GM18951 (cell line): Measurements from ENCODE around the gene SPHK1.

ENCODE experiments used
- POLR2A ChIP-seq: IDR thresholded peaks from 4 replicates; pipeline ENCODE4 v1.6.1; 2011; ENCODE audit warnings: mild to moderate bottlenecking; ENCODE audit not compliant: insufficient read length, insufficient read depth; ENCODE audit errors: extremely low read depth
- in situ Hi-C: fragments of 300-500 bp; cut with MboI; formaldehyde crosslinking; loops from one replicate; pipeline ENCODE4 v1.12.0; 2022; ENCODE audit warnings: low sequenced_read_pairs, mixed read lengths, inconsistent platforms; ENCODE audit not compliant: unreplicated experiment

The SPHK1 gene

DNA sequence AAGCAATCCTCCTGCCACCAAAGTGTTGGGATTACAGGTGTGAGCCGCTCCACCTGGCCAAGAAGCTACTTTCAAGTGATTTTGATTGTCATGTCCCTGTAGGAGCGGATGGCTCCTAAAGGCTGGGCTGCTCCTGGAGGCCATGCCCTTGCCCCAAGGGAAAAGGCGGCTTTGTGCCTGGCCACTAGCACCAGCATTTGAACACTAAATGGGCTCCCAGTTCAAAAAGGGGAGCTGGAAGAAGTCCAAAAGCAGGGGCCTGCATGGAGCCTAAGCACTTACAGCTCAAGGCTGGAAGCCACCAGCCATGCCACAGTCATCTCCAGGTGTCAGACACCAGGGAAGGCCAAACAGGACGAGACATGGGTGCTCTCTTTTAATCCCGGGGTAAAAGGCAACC lies 26.8 kb downstream of the SPHK1 start:
- in situ Hi-C loops: no loop called here
- no peak for TF ChIP-seq POLR2A

DNA sequence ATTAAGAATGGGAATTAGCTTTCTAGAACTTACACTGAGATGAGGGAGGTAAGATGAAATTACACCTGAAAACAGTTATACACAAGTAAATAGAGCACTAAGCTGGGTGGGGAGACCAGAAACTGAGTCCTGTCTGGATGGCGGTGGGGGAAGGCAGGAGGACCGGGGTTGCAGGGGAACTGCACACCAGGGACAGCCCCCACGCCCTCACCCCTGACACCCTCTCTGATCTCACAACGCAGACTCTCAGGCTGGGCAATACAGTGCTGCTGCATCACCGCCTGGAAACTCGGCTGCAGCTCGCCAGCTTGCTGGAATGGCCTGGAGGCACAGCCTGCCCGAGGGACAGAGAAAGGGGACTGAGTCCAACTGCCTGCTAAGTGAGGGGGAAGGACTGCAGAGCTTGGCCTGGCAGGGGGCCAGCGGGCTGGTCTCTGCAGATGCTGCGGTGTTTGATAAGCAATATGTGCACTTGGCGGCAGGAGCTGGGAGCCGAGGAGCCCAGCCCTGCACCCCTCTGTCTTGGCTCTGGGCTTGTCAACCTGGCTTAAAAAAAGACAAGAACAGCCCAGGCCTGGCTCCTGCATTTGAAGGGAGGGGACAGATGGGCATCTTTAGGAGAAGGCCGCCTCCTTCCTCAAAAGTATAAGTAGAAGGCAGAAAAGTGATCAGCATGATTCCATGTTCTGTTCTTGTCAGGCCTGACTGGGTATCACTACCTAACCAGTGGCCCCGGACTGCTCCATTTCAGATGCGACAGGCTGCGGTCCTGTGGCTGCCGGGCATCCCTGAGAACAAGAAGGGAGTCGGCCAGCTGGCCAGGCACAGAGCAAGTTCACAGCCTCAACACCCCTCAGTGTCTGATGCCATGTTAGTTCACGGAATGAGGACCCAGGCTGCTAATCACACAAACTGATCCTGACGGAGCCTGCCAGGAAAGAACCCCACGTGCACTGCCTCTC lies 30.2 kb downstream of the SPHK1 start:
- in situ Hi-C loops: no loop called here
- TF ChIP-seq POLR2A: no peak

DNA sequence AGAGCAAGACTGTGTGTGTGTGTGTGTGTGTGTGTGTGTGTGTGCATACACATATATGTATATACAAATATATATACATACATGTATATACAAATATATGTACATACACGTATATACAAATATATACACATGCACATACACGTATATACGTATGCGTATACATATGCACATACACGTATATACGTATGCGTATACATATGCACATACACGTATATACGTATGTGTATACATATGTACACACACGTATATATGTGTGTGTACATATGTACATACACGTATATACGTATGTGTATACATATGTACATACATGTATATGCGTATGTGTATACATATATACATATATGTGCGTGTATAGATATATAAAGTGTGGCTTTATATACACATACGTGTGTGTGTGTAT lies 31.4 kb downstream of the SPHK1 start:
- in situ Hi-C loops: no loop called here
- TF ChIP-seq POLR2A: no peak

DNA sequence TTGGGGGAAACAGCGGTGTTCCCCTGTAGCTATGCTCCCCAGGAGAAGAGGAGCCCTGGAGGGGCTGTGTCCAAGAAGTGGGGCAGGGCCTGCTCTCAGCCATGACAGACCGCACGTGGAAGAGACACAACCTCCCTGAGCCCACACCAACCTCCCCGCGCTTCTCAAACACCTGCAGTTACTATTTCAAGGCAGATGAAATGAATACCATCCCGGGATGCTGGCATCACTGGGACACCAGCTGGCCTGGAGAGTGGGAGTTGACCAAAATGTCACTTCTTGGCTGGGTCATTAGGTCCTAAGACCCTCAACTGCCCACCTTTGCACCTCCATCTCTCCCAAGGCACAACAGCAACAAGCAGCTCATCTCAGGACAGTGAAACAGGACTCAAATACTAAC lies 32.0 kb downstream of the SPHK1 start:
- in situ Hi-C loops: no loop called here
- no peak for TF ChIP-seq POLR2A

DNA sequence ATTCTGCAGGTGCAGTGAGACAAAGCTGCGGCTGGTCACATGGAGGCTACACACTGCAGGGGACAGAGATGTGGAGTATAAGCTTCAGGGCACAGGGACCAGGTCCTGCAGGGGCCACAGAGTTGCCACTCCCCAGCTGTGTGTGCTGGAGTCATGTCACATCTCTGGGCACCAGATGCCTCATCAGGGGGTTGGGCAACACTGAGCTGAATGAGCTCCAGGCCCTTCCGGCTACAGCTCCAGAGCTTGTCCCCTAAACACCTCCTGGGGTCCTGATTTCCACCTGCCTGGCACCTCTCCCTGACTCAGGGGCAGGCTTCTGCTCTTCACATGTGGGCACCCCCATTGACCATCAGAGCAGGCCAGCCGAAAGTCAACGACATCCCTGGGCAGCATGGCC lies 32.5 kb downstream of the SPHK1 start:
- TF ChIP-seq POLR2A: no peak
- in situ Hi-C loops: no loop called here

DNA sequence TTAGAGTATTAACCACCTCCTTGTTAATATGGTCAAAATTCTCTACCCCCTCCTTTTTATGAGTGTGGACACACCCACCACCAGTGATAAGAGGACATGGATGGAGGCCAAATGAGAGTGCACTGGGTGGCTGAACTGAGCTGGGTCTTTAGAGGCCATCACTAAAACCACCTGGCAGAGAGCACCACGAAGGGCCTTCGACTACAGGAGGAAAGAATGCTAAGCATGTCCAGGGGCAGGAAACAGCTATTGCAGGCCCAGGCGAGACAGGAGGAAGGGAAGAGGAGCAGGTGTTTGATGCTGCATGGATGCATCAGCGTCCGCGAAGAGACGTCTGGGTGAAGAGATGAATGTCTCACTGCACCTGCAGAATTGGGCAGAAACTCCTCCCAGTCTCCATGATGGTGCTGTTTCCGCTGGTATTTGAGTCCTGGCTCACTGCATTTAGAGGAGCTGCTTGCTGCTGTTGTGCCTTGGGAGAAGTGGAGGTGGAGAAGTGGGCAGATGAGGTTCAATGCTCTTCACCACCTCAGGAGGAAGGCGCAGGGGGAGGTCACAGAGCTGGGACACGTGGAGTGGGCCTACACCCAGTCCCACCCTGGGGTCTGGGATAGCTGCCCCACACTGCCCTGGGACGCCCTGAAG lies 33.2 kb downstream of the SPHK1 start:
- in situ Hi-C loops: no loop called here
- TF ChIP-seq POLR2A: no peak

DNA sequence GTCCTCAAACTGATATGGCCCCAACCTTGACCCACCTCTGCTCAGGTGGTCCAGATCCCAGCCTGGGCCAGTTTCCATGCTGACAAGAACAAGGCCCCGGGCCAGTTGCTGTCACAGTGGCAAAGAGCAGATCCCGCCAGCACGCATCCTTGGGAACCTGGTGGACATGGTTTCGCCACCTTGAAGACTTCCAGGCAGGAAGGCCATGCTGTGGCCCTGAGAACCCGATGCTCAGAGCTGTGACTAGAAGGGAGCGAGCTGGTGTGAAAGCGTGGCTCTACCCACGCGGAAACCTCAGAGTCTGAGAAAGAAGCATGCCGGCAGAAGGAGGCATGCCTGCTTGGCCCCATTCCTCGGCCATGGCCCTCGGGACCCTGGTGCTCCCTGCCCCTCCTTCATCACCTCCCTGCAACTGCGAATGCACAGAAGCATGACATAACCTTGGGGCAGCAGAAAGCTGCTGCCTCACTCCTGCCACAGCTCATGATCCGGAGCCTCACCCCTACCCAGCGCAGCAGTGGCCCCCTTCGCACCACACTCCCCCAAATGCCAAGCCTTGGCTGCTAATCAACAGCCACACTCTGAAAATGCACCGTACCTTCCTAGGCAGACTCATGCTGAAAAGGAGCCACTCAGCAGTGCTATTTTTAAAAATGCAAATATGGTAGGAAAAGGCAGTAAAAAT lies 35.3 kb downstream of the SPHK1 start:
- TF ChIP-seq POLR2A: no peak
- in situ Hi-C loops: no loop called here

DNA sequence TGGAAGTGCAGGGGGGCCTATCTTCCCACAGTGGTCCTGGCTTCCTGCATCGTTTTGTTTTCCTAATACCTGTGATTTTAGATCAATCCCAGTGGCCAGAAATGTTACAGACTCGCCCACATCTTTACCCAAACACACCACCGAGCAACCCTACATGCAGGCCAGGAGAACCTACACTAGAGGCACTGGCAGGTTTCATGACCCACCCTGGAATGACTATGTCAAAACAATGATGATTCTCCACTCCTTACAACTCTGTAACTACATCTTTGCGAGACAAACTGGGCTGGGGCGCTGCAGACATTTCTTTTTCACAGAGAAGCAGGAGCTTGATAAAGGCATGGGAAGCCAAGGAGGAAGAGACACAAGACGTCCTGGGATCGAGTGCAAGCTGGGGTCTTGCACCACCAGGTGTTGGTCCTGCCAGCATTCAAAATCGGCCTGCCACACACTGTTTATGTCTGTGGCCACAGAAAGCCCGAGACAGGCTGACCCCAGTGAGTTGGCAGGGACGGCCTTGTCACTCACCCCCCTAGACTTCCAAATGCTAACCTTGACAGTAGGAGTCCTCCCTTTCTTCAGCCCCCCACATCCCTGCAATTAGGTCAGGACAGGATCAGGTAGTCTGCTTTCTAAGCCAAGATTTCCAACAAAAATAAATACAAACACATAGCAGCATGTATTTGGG lies 36.1 kb downstream of the SPHK1 start:
- no peak for TF ChIP-seq POLR2A
- in situ Hi-C loops: no loop called here

DNA sequence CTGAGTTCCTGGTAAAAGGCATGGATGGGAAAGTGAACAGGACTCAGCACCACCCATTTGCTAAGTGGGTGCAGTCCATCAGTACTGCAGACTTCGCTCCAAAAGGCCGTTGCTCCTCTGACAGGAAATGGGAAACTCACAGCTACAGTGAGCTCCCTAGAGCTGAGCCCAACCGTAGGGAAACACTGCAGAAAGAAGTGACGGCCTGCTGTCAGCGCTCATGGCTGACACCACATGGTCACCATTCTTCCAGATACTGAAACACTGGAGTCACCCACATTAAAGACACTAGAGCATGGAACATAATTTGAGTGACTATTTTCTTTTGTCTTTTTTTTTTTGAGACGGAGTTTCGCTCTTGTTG lies 36.6 kb downstream of the SPHK1 start:
- in situ Hi-C loops: no loop called here
- no peak for TF ChIP-seq POLR2A

DNA sequence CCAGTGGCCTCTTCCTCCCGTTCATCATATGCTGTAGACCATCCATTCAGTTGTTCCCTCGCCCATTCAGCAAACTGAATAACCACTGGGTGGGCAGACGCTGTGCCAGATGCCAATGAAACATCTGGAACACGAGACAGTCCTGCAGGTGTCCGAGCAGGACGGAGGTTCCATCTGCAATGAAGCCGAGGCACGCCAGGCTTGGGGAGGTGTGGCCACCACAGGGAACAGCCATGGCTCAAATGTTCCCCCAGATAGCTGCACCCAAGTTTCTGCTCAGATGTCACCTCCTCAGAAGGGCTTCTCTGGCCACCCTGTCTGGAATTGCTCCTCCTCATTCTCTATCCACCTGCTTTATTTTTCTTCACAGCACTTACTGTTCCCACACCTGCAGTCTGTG lies 38.0 kb downstream of the SPHK1 start:
- in situ Hi-C loops: no loop called here
- no peak for TF ChIP-seq POLR2A

DNA sequence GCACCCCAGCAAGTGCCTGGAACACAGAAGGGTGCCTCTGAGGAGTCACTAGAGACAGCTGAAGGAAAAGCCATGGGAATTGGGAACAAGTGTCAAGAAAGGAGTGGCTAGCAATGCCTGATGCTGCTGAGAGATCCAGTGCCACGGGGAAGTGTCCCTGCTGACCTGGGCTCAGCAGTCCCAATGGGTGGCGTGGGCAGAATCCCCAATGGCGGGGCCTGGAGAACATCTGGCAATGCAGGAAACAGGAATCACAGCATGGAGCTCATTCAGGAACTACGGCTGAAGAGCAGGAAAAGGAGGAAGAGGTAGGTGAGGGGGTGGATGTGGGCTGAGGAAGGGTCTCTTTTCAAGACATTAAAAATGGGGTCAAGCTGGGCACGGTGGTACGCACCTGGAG lies 38.5 kb downstream of the SPHK1 start:
- TF ChIP-seq POLR2A: no peak
- in situ Hi-C loops: no loop called here

DNA sequence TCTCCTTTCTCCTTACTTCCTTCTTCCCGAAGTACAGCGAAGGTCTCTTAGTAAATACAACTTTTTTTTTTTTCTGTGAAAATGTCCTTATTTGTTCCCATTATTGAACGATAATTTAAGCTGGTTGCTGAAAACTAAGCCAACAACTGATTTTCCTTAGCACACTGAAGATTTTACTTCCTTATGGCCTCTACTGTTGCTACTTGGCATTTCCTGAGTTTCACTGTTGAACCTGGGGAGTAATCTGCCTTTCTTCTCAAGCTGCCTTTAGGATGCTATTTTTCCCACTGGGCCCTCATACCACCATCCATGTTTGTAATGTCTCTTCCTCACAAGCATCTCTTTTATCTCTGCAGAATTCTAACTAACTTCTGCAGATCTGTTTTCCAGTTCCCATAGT lies 42.4 kb downstream of the SPHK1 start:
- in situ Hi-C loops: no loop called here
- TF ChIP-seq POLR2A: no peak
